OCI-LY7 (cell line): Measurements from ENCODE around the gene PCNX3.

Experiments used
- EZH2phosphoT487 ChIP-seq: fragments of 200-600 bp; sonication (generic); IDR thresholded peaks from 2 replicates; pipeline ENCODE4 v1.6.1; 2018; ENCODE audit warnings: low read depth, borderline replicate concordance, mild to moderate bottlenecking, mixed run types, antibody characterized with exemption, low read length, moderate library complexity, mixed read lengths
- TF ChIP-seq, protein P1 (sequence below): fragments of 200-600 bp; sonication (generic); conservative IDR thresholded peaks from 2 replicates; pipeline ENCODE4 v1.5.1; 2014; ENCODE audit warnings: mild to moderate bottlenecking, antibody characterized with exemption, low read length, moderate library complexity, mixed read lengths

DNA sequence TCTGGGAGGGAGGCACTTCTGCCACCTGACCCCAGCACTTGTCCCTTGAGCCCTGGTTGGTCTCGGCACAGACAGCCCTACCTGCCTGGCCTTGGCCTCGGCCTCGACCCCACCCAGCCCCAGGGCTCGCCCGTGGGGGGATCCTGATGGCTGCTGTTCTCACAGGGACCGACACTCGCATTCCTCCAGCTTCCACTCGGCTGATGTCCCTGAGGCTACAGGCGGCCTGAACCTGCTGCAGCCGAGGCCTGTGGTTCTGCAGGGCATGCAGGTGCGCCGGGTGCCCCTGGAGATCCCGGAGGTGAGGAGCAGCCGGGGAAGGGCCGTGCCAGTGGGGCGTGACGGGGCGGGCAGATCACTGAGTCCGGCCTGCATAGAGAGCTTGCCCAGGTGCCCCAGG, 5.1 kb downstream of the PCNX3 start:
- TF ChIP-seq, protein P1, sequence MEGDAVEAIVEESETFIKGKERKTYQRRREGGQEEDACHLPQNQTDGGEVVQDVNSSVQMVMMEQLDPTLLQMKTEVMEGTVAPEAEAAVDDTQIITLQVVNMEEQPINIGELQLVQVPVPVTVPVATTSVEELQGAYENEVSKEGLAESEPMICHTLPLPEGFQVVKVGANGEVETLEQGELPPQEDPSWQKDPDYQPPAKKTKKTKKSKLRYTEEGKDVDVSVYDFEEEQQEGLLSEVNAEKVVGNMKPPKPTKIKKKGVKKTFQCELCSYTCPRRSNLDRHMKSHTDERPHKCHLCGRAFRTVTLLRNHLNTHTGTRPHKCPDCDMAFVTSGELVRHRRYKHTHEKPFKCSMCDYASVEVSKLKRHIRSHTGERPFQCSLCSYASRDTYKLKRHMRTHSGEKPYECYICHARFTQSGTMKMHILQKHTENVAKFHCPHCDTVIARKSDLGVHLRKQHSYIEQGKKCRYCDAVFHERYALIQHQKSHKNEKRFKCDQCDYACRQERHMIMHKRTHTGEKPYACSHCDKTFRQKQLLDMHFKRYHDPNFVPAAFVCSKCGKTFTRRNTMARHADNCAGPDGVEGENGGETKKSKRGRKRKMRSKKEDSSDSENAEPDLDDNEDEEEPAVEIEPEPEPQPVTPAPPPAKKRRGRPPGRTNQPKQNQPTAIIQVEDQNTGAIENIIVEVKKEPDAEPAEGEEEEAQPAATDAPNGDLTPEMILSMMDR, result no peak
- TF ChIP-seq EZH2phosphoT487, result no peak
